DMS 273 treated with DMSO at 0.1 percent for 48 hours (cell line): ENCODE results near the gene PLXND1.
"Not testable (repeated sequence)": the region's sequence is repeated elsewhere in the genome, so short reads cannot be mapped to it uniquely, and the experiment has no call there.

ENCODE experiments used
- DNase-seq: peaks from one replicate; lab custom pipeline; 2025; lab: John Stamatoyannopoulos, UW

The PLXND1 gene

GRCh38 chr3:129549006-129549800 is 57.3 kb downstream of the PLXND1 start:
- no peak for DNase-seq

- DNase-seq = no peak
These were observed 58.1 kb downstream of the PLXND1 start for GRCh38 chr3:129548104-129548965.

- no peak for DNase-seq
These were observed 59.2 kb downstream of the PLXND1 start for GRCh38 chr3:129547241-129547640.

- DNase-seq = not testable (repeated sequence)
These were observed 60.5 kb downstream of the PLXND1 start for GRCh38 chr3:129545951-129546350.

GRCh38 chr3:129543999-129544398 is 62.5 kb downstream of the PLXND1 start:
- no peak for DNase-seq

GRCh38 chr3:129543156-129543790 is 63.2 kb downstream of the PLXND1 start, which contains the start of gene H1-8:
H1-8 (plus strand) TSS chr3:129543175; CDS start chr3:129543219, 44 bp downstream.
- DNase-seq = no peak

- DNase-seq = no peak
These were observed 63.7 kb downstream of the PLXND1 start for GRCh38 chr3:129542747-129543146.

- no peak for DNase-seq
These were observed 65.5 kb downstream of the PLXND1 start for GRCh38 chr3:129540776-129541516.

- no peak for DNase-seq
These were observed 67.3 kb downstream of the PLXND1 start for GRCh38 chr3:129539206-129539605.

- no peak for DNase-seq
These were observed 69.7 kb downstream of the PLXND1 start for GRCh38 chr3:129536804-129537203.

- DNase-seq = no peak
These were observed 70.2 kb downstream of the PLXND1 start for GRCh38 chr3:129536374-129536667.

- DNase-seq = no peak
These were observed 71.4 kb downstream of the PLXND1 start for GRCh38 chr3:129535075-129535474.

GRCh38 chr3:129534428-129535027 is 71.9 kb downstream of the PLXND1 start:
- no peak for DNase-seq

- no peak for DNase-seq
These were observed 73.1 kb downstream of the PLXND1 start for GRCh38 chr3:129533406-129533805.

GRCh38 chr3:129532261-129532660 is 74.2 kb downstream of the PLXND1 start:
- no peak for DNase-seq

GRCh38 chr3:129531699-129532098 is 74.8 kb downstream of the PLXND1 start:
- DNase-seq = no peak

- DNase-seq = no peak
These were observed 75.7 kb downstream of the PLXND1 start for GRCh38 chr3:129530821-129531220.

GRCh38 chr3:129530251-129530791 is 76.2 kb downstream of the PLXND1 start:
- DNase-seq = no peak

- no peak for DNase-seq
These were observed 76.9 kb downstream of the PLXND1 start for GRCh38 chr3:129529436-129530210.

GRCh38 chr3:129528589-129529100 is 77.8 kb downstream of the PLXND1 start, which contains the start of gene RHO:
RHO (plus strand) TSS chr3:129528639; CDS start chr3:129528734, 95 bp downstream.
- DNase-seq = no peak
